ENCODE measurements around the gene SPG7.
A peak's percentile ranks its signal among the peaks of the same experiment; 100 is the strongest.

The SPG7 gene

GRCh38 chr16:89499767-89500166 lies 8.4 kb upstream of the SPG7 start:
- no peak for DNase-seq (ENCODE audit: low spot score)
- Histone ChIP-seq H3K27me3 (ENCODE audit: control insufficient read depth in 3 of 3, insufficient read depth in 3 of 3, low read depth in 1 of 3, low read length in 3 of 3) (no peaks in the 10 kb centered on the region), H2BK12ac (ENCODE audit: low read length) (no peak overlapping the region), H3K36me3 (replicated peaks in 1 of 2; ENCODE audit: control insufficient read depth in 2 of 2, insufficient read depth in 2 of 2, low read length in 2 of 2) (peaks cover 4 to 6% of the 10 kb centered on the region in 2 donors), H3K18ac (ENCODE audit: low read length) (no peak overlapping the region), H2BK120ac (ENCODE audit: low read depth, low read length) (no peak overlapping the region), H2BK5ac (ENCODE audit: low read length) (peak overlapping the region; percentile 48), H3K23ac (ENCODE audit: low read depth, low read length, poor library complexity) (no peak overlapping the region), H4K91ac (ENCODE audit: low read depth, low read length, poor library complexity) (no peak overlapping the region), H3K4me1 (ENCODE audit: control insufficient read depth in 2 of 2, insufficient read depth in 1 of 2, low read depth in 1 of 2, low read length in 2 of 2) (peaks cover 0 to 6% of the 10 kb centered on the region in 2 donors), H3K79me1 (ENCODE audit: low read depth, low read length) (peaks cover 2% of the 10 kb centered on the region), H2AK5ac (ENCODE audit: low read depth, low read length) (no peak overlapping the region), H3K9ac (ENCODE audit: low read depth, low read length, poor library complexity) (no peak overlapping the region), H4K8ac (ENCODE audit: low read depth, low read length) (no peak overlapping the region), H3K4ac (ENCODE audit: low read length) (no peak overlapping the region), H3K27ac (replicated peaks; ENCODE audit: low read length) (no peak overlapping the region), H2BK15ac (ENCODE audit: low read length) (no peak overlapping the region), H3K4me3 (ENCODE audit: low read length in 2 of 2) (no peak overlapping the region), H3K9me3 (replicated peaks in 1 of 2; ENCODE audit: control insufficient read depth in 2 of 2, insufficient read depth in 1 of 2, low read depth in 1 of 2, low read length in 2 of 2) (no peaks in the 10 kb centered on the region), H3K4me2 (ENCODE audit: insufficient read depth, low read length, poor library complexity, severe bottlenecking) (no peak overlapping the region), H3K14ac (ENCODE audit: low read length) (no peak overlapping the region), H2AFZ (ENCODE audit: low read length) (no peak overlapping the region)
- no CpG with 5 or more reads among the region's 3 CpGs for WGBS, 2 donors (ENCODE audit: extremely low coverage in 2 of 2, insufficient read length in 2 of 2, insufficient replicate concordance in 1 of 2)

- peaks cover 1% of the 10 kb centered on the region for H3K79me1 ChIP-seq (ENCODE audit: low read depth, low read length)
- H3K4me1 ChIP-seq (ENCODE audit: control insufficient read depth in 2 of 2, insufficient read depth in 1 of 2, low read depth in 1 of 2, low read length in 2 of 2): peaks cover 1 to 3% of the 10 kb centered on the region in 2 donors
- no peak overlapping the region for H2BK5ac ChIP-seq (ENCODE audit: low read length)
- whole genome bisulfite sequencing, 2 donors (ENCODE audit: extremely low coverage in 2 of 2, insufficient read length in 2 of 2, insufficient replicate concordance in 1 of 2): no CpG with 5 or more reads among the region's 21 CpGs
- no peak overlapping the region for H3K18ac ChIP-seq (ENCODE audit: low read length)
- no peak overlapping the region for H3K4ac ChIP-seq (ENCODE audit: low read length)
- no peak overlapping the region for H2AFZ ChIP-seq (ENCODE audit: low read length)
- H2AK5ac ChIP-seq (ENCODE audit: low read depth, low read length): no peak overlapping the region
- H3K27me3 ChIP-seq (ENCODE audit: control insufficient read depth in 3 of 3, insufficient read depth in 3 of 3, low read depth in 1 of 3, low read length in 3 of 3): no peaks in the 10 kb centered on the region
- no peak for DNase-seq (ENCODE audit: low spot score)
- H3K27ac ChIP-seq (replicated peaks; ENCODE audit: low read length): no peak overlapping the region
- H3K36me3 ChIP-seq (replicated peaks in 1 of 2; ENCODE audit: control insufficient read depth in 2 of 2, insufficient read depth in 2 of 2, low read length in 2 of 2): peaks cover 4 to 6% of the 10 kb centered on the region in 2 donors
- peak overlapping the region; percentile 56 for H3K14ac ChIP-seq (ENCODE audit: low read length)
- H3K4me3 ChIP-seq (ENCODE audit: low read length in 2 of 2): no peak overlapping the region
- no peak overlapping the region for H3K4me2 ChIP-seq (ENCODE audit: insufficient read depth, low read length, poor library complexity, severe bottlenecking)
- no peak overlapping the region for H3K9ac ChIP-seq (ENCODE audit: low read depth, low read length, poor library complexity)
- H4K8ac ChIP-seq (ENCODE audit: low read depth, low read length): no peak overlapping the region
- no peaks in the 10 kb centered on the region for H3K9me3 ChIP-seq (replicated peaks in 1 of 2; ENCODE audit: control insufficient read depth in 2 of 2, insufficient read depth in 1 of 2, low read depth in 1 of 2, low read length in 2 of 2)
- H2BK12ac ChIP-seq (ENCODE audit: low read length): no peak overlapping the region
- peak overlapping the region; percentile 3 for H3K23ac ChIP-seq (ENCODE audit: low read depth, low read length, poor library complexity)
- no peak overlapping the region for H4K91ac ChIP-seq (ENCODE audit: low read depth, low read length, poor library complexity)
- H2BK15ac ChIP-seq (ENCODE audit: low read length): no peak overlapping the region
- H2BK120ac ChIP-seq (ENCODE audit: low read depth, low read length): no peak overlapping the region
Measured at GRCh38 chr16:89502081-89502843, 5.9 kb upstream of the SPG7 start.

- H3K9me3 ChIP-seq (replicated peaks in 1 of 2; ENCODE audit: control insufficient read depth in 2 of 2, insufficient read depth in 1 of 2, low read depth in 1 of 2, low read length in 2 of 2): no peaks in the 10 kb centered on the region
- no peak for DNase-seq (ENCODE audit: low spot score)
- no peak overlapping the region for H3K4me2 ChIP-seq (ENCODE audit: insufficient read depth, low read length, poor library complexity, severe bottlenecking)
- peaks cover 3 to 4% of the 10 kb centered on the region in 2 donors for H3K4me1 ChIP-seq (ENCODE audit: control insufficient read depth in 2 of 2, insufficient read depth in 1 of 2, low read depth in 1 of 2, low read length in 2 of 2)
- no peak overlapping the region for H2BK5ac ChIP-seq (ENCODE audit: low read length)
- H3K4me3 ChIP-seq (ENCODE audit: low read length in 2 of 2): no peak overlapping the region
- no peak overlapping the region for H2BK120ac ChIP-seq (ENCODE audit: low read depth, low read length)
- no peak overlapping the region for H3K4ac ChIP-seq (ENCODE audit: low read length)
- peaks cover 8% of the 10 kb centered on the region for H3K79me1 ChIP-seq (ENCODE audit: low read depth, low read length)
- WGBS, 2 donors (ENCODE audit: extremely low coverage in 2 of 2, insufficient read length in 2 of 2, insufficient replicate concordance in 1 of 2): no CpG with 5 or more reads among the region's 7 CpGs
- no peak overlapping the region for H2AFZ ChIP-seq (ENCODE audit: low read length)
- H2BK15ac ChIP-seq (ENCODE audit: low read length): no peak overlapping the region
- no peaks in the 10 kb centered on the region for H3K36me3 ChIP-seq (replicated peaks in 1 of 2; ENCODE audit: control insufficient read depth in 2 of 2, insufficient read depth in 2 of 2, low read length in 2 of 2)
- H3K14ac ChIP-seq (ENCODE audit: low read length): no peak overlapping the region
- H3K23ac ChIP-seq (ENCODE audit: low read depth, low read length, poor library complexity): no peak overlapping the region
- no peak overlapping the region for H2AK5ac ChIP-seq (ENCODE audit: low read depth, low read length)
- no peak overlapping the region for H4K8ac ChIP-seq (ENCODE audit: low read depth, low read length)
- H3K9ac ChIP-seq (ENCODE audit: low read depth, low read length, poor library complexity): no peak overlapping the region
- no peak overlapping the region for H3K18ac ChIP-seq (ENCODE audit: low read length)
- no peak overlapping the region for H3K27ac ChIP-seq (replicated peaks; ENCODE audit: low read length)
- no peaks in the 10 kb centered on the region for H3K27me3 ChIP-seq (ENCODE audit: control insufficient read depth in 3 of 3, insufficient read depth in 3 of 3, low read depth in 1 of 3, low read length in 3 of 3)
- H4K91ac ChIP-seq (ENCODE audit: low read depth, low read length, poor library complexity): no peak overlapping the region
- H2BK12ac ChIP-seq (ENCODE audit: low read length): no peak overlapping the region
Measured at GRCh38 chr16:89504091-89504490, 4.1 kb upstream of the SPG7 start.

GRCh38 chr16:89505204-89506112 lies 2.7 kb upstream of the SPG7 start:
- no peak overlapping the region for H3K9ac ChIP-seq (ENCODE audit: low read depth, low read length, poor library complexity)
- peaks cover 1 to 5% of the 10 kb centered on the region in 2 donors for H3K36me3 ChIP-seq (replicated peaks in 1 of 2; ENCODE audit: control insufficient read depth in 2 of 2, insufficient read depth in 2 of 2, low read length in 2 of 2)
- H2BK5ac ChIP-seq (ENCODE audit: low read length): no peak overlapping the region
- no peak overlapping the region for H3K27ac ChIP-seq (replicated peaks; ENCODE audit: low read length)
- no peak overlapping the region for H2BK15ac ChIP-seq (ENCODE audit: low read length)
- no peak overlapping the region for H3K4me3 ChIP-seq (ENCODE audit: low read length in 2 of 2)
- no peak overlapping the region for H3K14ac ChIP-seq (ENCODE audit: low read length)
- no peak overlapping the region for H3K18ac ChIP-seq (ENCODE audit: low read length)
- no CpG with 5 or more reads among the region's 20 CpGs for WGBS, 2 donors (ENCODE audit: extremely low coverage in 2 of 2, insufficient read length in 2 of 2, insufficient replicate concordance in 1 of 2)
- no peak overlapping the region for H2BK12ac ChIP-seq (ENCODE audit: low read length)
- no peak overlapping the region for H4K91ac ChIP-seq (ENCODE audit: low read depth, low read length, poor library complexity)
- DNase-seq (ENCODE audit: low spot score): no peak
- no peak overlapping the region for H2BK120ac ChIP-seq (ENCODE audit: low read depth, low read length)
- H4K8ac ChIP-seq (ENCODE audit: low read depth, low read length): no peak overlapping the region
- no peak overlapping the region for H2AK5ac ChIP-seq (ENCODE audit: low read depth, low read length)
- no peak overlapping the region for H3K4ac ChIP-seq (ENCODE audit: low read length)
- peaks cover 9% of the 10 kb centered on the region for H3K79me1 ChIP-seq (ENCODE audit: low read depth, low read length)
- no peaks in the 10 kb centered on the region for H3K27me3 ChIP-seq (ENCODE audit: control insufficient read depth in 3 of 3, insufficient read depth in 3 of 3, low read depth in 1 of 3, low read length in 3 of 3)
- H2AFZ ChIP-seq (ENCODE audit: low read length): no peak overlapping the region
- H3K4me2 ChIP-seq (ENCODE audit: insufficient read depth, low read length, poor library complexity, severe bottlenecking): no peak overlapping the region
- no peaks in the 10 kb centered on the region for H3K9me3 ChIP-seq (replicated peaks in 1 of 2; ENCODE audit: control insufficient read depth in 2 of 2, insufficient read depth in 1 of 2, low read depth in 1 of 2, low read length in 2 of 2)
- H3K23ac ChIP-seq (ENCODE audit: low read depth, low read length, poor library complexity): no peak overlapping the region
- H3K4me1 ChIP-seq (ENCODE audit: control insufficient read depth in 2 of 2, insufficient read depth in 1 of 2, low read depth in 1 of 2, low read length in 2 of 2): peaks cover 3 to 4% of the 10 kb centered on the region in 2 donors
